HG03520 (cell line): ENCODE results near the gene SUB1.
A peak's percentile ranks its signal among the peaks of the same experiment; 100 is the strongest.
"Not testable (repeated sequence)": the region's sequence is repeated elsewhere in the genome, so short reads cannot be mapped to it uniquely, and the experiment has no call there.

Source experiments
- ATAC-seq: cut with Tn5 transposase; IDR thresholded peaks from one replicate; pipeline ENCODE4 v1.9.1; 2021; ENCODE audit warnings: mild to moderate bottlenecking, moderate library complexity; ENCODE audit not compliant: unreplicated experiment

SUB1 gene

GRCh38 chr5:32565145-32565544, 20.2 kb upstream of the SUB1 start:
- no peak for ATAC-seq

- no peak for ATAC-seq
Measured at GRCh38 chr5:32566319-32567111, 18.8 kb upstream of the SUB1 start.

GRCh38 chr5:32571128-32571527, 14.2 kb upstream of the SUB1 start:
- ATAC-seq: no peak

- ATAC-seq: peak; percentile 87
Measured at GRCh38 chr5:32572778-32573480, 12.4 kb upstream of the SUB1 start.

- ATAC-seq: not testable (repeated sequence)
Measured at GRCh38 chr5:32573481-32573854, 11.9 kb upstream of the SUB1 start.

- no peak for ATAC-seq
Measured at GRCh38 chr5:32574540-32575175, 10.7 kb upstream of the SUB1 start.

- no peak for ATAC-seq
Measured at GRCh38 chr5:32578363-32578762, 7.0 kb upstream of the SUB1 start.

- no peak for ATAC-seq
Measured at GRCh38 chr5:32578764-32579163, 6.6 kb upstream of the SUB1 start.

- no peak for ATAC-seq
Measured at GRCh38 chr5:32581010-32581785, 4.2 kb upstream of the SUB1 start.

GRCh38 chr5:32583582-32584232, 1.6 kb upstream of the SUB1 start:
- ATAC-seq: peak; percentile 66

- ATAC-seq: no peak
Measured at GRCh38 chr5:32584646-32585045, 711 bp upstream of the SUB1 start.

- no peak for ATAC-seq
Measured at GRCh38 chr5:32585122-32585445, 273 bp upstream of the SUB1 start.

- no peak for ATAC-seq
Measured at GRCh38 chr5:32586276-32586599, 881 bp downstream of the SUB1 start.

GRCh38 chr5:32587067-32587551, 1.8 kb downstream of the SUB1 start:
- ATAC-seq: no peak

GRCh38 chr5:32589416-32589815, 4.1 kb downstream of the SUB1 start:
- ATAC-seq: no peak

GRCh38 chr5:32589942-32590869, 4.8 kb downstream of the SUB1 start:
- ATAC-seq: no peak

- no peak for ATAC-seq
Measured at GRCh38 chr5:32595118-32595517, 9.8 kb downstream of the SUB1 start.

GRCh38 chr5:32597041-32597629, 11.8 kb downstream of the SUB1 start:
- no peak for ATAC-seq

- ATAC-seq: no peak
Measured at GRCh38 chr5:32598260-32598937, 13.0 kb downstream of the SUB1 start.
